ENCODE results near the gene CEP19.

Gene CEP19

GRCh38 chr3:196662033-196662432, 50.0 kb downstream of the CEP19 start:
- no peak for DNase-seq

GRCh38 chr3:196661400-196661799, 50.6 kb downstream of the CEP19 start:
- no peak for DNase-seq

GRCh38 chr3:196660381-196661166, 51.5 kb downstream of the CEP19 start:
- no peak for DNase-seq

- DNase-seq = no peak
Measured at GRCh38 chr3:196659901-196660351, 52.1 kb downstream of the CEP19 start.

All from hematopoietic multipotent progenitor cell treated with erythropoietin and hydrocortisone succinate and interleukin-3 and kit ligand, for 6 days (in vitro differentiated cells).